GM21367 (cell line): ENCODE data around the gene PITHD1.
"Not testable (repeated sequence)": the region's sequence is repeated elsewhere in the genome, so short reads cannot be mapped to it uniquely, and the experiment has no call there.

ENCODE experiments used
- ATAC-seq: cut with Tn5 transposase; IDR thresholded peaks from one replicate; pipeline ENCODE4 v1.9.1; 2021; ENCODE audit not compliant: unreplicated experiment

PITHD1 gene

GRCh38 chr1:23772854-23773242 is 5.4 kb upstream of the PITHD1 start:
- no peak for ATAC-seq

DNA sequence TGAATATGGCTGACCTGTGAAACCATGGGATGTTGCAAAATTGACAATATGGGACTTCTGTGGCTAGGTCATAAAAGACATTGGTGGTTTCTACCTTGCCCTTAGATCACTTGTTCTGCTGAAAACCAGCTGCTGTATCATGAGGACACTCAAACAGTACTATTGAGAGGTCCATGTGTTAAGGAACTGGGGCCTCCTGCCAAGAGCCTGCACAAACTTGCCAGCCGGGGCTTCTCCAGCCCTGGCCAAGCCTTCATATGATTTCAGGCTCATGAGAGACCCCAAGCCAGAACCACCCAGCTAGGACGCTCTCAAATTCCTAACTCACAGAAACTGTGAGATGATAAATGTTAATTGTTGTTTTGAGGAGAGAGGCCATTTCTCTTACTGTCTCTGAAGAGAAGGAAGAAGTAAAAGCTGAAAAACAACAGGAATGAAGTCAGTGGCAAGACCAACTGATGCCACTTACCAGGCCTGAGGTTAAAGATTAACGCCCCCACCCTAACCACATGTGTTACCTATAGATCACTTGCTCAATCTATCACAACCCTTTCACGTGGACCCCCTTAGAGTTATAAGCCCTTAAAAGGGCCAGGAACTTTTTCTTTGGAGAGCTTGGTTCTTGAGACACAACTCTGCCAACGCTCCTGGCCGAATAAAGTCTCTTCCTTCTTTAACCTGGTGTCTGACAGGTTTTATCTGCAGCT is 3.9 kb upstream of the PITHD1 start:
- no peak for ATAC-seq

GRCh38 chr1:23776217-23776616 is 2.0 kb upstream of the PITHD1 start:
- ATAC-seq, result no peak

GRCh38 chr1:23779826-23780371 is 1.7 kb downstream of the PITHD1 start:
- no peak for ATAC-seq

DNA sequence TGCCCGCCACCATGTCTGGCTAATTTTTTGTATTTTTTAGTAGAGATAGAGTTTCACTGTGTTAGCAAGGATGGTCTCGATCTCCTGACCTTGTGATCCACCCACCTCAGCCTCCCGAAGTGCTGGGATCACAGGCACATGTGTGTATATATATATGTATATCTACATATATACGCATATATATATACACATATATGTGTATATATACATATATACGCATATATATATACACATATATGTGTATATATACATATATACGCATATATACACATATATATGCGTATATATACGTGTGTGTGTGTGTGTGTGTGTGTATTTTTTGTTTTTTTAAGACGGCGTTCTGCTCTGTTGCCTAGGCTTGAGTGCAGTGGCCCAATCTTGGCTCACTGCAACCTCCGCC is 4.9 kb downstream of the PITHD1 start:
- ATAC-seq, result not testable (repeated sequence)

DNA sequence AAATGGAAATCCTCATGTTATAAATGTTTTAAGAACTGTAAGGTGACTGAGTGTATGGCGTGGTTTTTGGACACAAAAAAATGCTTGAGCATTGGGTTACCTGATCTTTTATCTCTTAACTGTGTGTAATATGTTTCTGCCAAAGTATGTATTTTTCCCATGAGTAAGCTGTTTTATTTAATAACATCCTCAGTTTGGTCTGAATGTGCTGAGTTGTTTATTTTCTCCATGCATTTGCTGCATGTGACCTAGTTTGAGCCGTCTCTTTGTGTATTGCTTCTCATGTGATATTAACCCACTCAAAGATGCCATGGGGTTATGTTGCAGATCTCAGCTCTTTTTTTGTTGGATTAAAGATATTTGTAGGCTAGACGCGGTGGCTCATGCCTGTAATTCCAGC is 6.6 kb downstream of the PITHD1 start:
- no peak for ATAC-seq

GRCh38 chr1:23787701-23788100 is 9.5 kb downstream of the PITHD1 start:
- ATAC-seq, result no peak

- ATAC-seq, result no peak
These were observed 10.5 kb downstream of the PITHD1 start for GRCh38 chr1:23788695-23789094.

GRCh38 chr1:23790696-23791515 is 12.7 kb downstream of the PITHD1 start, which contains the start of gene LYPLA2:
LYPLA2 (plus strand) TSS chr1:23791145; CDS start chr1:23792683, 1,538 bp downstream.
- peak; percentile 69 for ATAC-seq

DNA sequence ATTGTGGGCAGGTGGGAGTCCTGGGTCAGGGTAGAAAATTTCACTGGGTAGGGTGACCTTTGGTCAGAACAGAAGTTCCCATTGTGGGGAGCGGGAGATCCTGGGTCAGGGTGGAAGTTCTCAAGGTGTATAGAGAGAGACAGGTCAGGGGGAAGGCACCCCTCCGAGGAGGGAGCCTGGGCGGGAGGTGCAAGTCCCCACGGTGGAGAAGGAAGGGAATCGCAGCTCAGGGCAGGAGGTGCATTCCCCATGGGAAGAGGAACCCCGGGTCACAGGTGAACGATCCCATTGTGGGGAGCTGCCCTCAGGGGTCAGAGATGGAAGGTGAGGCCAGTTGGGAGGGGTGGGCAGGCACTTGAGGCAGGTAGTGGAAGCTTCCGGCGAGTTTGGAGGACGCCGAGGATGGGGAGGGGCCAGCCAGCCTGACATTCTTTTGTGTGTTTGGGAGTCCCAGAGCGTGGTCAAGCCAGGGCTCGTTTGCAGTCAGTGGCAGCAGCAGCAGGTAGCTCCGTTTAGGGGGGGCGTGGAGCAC is 13.4 kb downstream of the PITHD1 start:
- ATAC-seq, result no peak

- ATAC-seq, result no peak
These were observed 14.1 kb downstream of the PITHD1 start for GRCh38 chr1:23792151-23792945.

DNA sequence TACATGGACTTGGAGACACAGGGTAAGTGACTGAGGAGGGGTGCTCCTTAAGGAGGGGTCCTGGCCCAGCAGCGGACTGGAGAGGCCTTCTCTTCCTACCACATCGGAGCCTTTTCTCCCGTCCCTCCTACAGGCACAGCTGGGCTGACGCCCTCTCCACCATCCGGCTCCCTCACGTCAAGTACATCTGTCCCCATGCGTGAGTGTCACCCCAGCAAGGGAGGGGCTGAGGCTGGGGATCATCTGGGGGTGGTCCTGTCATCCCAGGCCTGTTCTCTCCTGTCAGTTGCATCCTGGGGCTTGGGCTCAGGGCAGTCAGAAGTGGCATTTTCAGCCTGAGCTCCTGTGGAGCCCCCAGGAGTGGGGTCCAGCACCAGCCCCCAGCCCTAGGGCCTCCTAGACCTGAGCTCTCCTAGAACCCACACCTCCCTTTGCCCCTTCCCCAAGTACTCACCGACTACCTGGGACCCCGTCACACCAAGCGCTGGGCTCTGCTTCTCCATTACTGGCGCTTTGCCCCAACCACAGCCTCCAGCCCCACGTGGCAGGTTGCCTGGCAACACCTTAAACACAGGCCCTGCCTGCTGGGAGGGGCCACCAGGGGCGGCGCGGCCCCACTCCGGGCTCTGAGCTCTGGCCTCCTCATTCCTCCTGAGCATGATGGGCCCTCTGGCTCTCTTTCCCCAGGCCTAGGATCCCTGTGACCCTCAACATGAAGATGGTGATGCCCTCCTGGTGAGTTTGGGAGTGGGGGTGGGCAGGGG is 15.0 kb downstream of the PITHD1 start:
- ATAC-seq, result no peak

GRCh38 chr1:23793861-23794731 is 15.9 kb downstream of the PITHD1 start:
- no peak for ATAC-seq

GRCh38 chr1:23794732-23795182 is 16.5 kb downstream of the PITHD1 start:
- ATAC-seq, result not testable (repeated sequence)

DNA sequence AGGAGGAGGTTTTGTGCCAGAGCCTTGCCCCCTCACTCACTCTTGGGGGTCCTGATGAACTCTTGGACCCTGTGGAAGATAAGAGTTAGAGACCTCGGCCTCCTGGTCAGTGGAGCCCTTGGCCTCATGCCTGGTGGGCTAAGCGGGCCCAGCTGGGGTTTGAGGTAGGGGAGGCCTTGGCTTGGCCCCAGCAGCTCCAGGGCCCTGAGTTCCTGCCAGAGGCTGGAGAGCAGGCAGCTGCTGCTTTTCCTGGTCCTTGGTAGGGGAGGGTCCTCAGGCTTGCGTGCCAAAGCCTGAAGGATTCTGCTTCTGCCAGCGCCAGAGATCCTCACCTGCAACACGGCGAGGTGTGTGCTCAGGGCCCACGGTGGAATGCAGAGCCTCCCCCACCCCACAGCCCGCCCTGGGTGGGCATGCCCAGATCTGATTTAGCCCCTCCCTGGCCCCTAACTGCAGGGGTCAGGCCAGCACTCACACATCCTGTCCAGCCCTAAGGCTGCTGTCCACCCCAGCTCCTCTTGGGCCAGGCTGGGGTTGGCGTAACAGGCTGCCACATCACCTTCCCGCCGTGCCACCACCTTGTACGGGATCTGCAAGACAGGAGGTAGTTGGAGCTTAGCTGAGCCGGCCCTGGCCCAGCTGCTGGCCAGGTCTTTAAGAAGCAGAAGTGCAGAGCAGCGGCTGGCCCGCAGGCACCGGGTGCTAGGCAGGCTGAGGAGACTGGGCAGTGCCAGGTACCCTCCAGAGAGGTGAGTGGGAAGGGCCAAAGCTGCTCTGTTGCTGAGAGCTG is 17.7 kb downstream of the PITHD1 start:
- no peak for ATAC-seq

GRCh38 chr1:23796466-23797271 is 18.5 kb downstream of the PITHD1 start:
- no peak for ATAC-seq
